Mesangial cell (primary cell): ENCODE data around the gene NBEA. TPM values are rescaled to one million over a fixed set of nuclear protein-coding genes. Genes with fewer than 3 reads are reported as not detected.

Source experiments
- total RNA-seq: library from RNA; depleted of rRNA; stranded (reverse); fragments of >200 nt; gene quantifications from 2 replicates; pipeline ENCODE4 v1.2.3, GENCODE V29; 2015

The NBEA gene, protein sequence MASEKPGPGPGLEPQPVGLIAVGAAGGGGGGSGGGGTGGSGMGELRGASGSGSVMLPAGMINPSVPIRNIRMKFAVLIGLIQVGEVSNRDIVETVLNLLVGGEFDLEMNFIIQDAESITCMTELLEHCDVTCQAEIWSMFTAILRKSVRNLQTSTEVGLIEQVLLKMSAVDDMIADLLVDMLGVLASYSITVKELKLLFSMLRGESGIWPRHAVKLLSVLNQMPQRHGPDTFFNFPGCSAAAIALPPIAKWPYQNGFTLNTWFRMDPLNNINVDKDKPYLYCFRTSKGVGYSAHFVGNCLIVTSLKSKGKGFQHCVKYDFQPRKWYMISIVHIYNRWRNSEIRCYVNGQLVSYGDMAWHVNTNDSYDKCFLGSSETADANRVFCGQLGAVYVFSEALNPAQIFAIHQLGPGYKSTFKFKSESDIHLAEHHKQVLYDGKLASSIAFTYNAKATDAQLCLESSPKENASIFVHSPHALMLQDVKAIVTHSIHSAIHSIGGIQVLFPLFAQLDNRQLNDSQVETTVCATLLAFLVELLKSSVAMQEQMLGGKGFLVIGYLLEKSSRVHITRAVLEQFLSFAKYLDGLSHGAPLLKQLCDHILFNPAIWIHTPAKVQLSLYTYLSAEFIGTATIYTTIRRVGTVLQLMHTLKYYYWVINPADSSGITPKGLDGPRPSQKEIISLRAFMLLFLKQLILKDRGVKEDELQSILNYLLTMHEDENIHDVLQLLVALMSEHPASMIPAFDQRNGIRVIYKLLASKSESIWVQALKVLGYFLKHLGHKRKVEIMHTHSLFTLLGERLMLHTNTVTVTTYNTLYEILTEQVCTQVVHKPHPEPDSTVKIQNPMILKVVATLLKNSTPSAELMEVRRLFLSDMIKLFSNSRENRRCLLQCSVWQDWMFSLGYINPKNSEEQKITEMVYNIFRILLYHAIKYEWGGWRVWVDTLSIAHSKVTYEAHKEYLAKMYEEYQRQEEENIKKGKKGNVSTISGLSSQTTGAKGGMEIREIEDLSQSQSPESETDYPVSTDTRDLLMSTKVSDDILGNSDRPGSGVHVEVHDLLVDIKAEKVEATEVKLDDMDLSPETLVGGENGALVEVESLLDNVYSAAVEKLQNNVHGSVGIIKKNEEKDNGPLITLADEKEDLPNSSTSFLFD (N-terminal part only)
- total RNA-seq = 1.8 and 5.1 TPM in 2 replicates

DNA sequence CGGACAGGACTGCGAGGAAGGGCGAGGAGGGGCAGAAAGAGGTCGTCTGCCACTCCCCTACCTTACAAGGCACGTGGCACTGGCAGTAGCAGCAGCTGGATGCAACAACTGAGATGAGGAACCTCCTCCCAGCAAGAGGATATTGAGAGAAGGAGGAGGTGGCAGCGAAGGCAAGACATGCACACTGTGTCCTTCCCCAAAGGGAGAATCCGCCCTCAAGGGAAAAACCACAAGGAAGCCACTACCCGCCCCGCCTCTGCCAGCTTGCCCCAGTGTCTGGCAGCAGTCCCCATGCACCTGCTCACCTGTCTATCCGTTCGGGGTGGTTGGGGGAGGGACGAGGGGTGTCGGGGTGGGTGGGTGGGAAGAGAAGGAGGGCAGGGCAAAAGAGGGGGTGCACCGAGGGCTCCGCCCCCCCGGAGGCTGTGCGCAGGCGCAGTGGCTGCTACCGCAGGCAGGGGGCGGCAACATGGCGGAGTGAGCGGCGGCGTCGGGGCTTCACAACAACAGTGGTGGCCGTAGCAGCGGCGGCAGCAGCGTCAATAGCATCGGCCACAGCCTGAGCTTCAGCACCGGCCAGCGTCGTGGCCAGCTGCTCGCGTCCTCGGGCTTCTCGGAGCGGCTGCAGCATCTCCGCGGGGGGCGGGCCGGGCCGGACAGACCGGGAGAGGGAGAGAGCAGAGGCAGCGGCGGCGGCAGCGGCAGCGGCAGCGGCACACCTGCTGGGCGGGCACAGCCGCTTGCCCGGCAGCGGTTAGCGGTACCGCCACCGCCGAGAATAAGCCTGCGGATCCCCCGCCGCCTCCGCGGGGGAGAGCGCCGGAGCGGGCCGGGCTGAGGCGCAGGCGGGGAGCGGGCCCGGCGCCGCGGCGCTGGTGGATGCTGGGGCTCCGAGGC lies at the start of gene NBEA:
TSS of gene NBEA (plus strand) at position 436 of the 897 bp plus-strand sequence. CDS start 551 bp downstream, outside the sequence.

DNA sequence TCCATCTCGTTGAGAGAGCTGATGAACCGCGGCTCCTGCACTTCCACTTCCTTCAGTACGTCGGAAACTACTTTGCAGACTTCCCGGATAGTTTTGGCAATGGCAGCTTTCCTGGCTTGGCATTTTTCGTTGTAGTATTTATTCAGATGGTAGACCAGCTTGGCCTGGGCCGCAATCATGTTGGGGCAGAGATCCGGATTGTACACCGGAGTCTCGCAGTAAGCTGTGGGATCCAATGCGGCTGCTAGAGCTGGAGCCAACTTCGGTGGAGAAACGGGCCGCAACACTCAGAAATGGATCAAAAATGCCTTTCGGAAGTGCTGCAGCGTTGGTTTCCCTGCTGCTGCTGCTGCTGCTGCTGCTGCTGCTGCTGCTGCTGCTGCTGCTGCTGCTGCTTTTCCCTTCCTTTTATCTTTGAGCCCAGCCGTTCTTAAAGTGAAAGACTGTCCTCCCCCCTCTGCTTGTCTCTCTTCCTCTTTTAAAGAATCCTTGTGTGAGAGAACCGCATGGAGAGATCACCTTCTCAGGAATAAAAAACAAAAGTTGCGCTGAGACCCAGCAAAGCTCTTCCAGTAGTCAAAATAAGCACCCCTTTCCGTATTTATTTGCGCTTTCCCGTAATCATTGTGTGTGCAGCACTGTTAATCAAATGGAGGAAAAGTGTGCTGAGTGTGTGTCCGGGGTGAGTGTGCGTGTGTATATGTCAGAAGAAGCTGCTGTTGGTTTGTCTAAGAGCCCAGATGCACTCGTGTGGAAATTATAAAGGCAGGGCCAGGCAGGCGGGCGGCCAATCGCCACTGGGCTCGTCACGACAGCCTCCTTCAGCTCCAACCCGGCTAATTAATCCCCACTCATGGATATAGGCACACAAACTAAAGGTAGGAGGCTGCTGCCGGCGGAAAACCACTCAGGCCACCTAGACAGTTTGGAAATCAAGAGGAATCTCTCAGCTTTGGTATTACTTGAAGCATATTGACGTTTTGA lies 534.2 kb downstream of the NBEA start, which contains the start of gene MAB21L1:
TSS of gene MAB21L1 (minus strand) at position 730 of the 984 bp plus-strand sequence. CDS start at position 179, 551 bp downstream.

